Measurements from ENCODE around the gene MACROH2A1. TPM values are rescaled to one million over a fixed set of nuclear protein-coding genes. Genes with fewer than 3 reads are reported as not detected.

The MACROH2A1 gene
- polyA plus RNA-seq, 3 donors from 2014 or later: 162 to 195 (median 168) TPM

- Mint-ChIP-seq H3K9me3 (no peaks in the 10 kb centered on the region), H3K36me3 (no peaks in the 10 kb centered on the region), H3K4me3 (no peak overlapping the region), H3K4me1 (peaks cover 5 to 13% of the 10 kb centered on the region in 2 donors), H3K27ac (no peak overlapping the region), H3K27me3 (ENCODE audit: low read depth in 3 of 3) (peaks cover 0 to 7% (median 0%) of the 10 kb centered on the region in 3 donors)
- no peak for DNase-seq
These were observed 90.3 kb downstream of the MACROH2A1 start for GRCh38 chr5:135308752-135309151.

- H3K4me3 Mint-ChIP-seq: no peak overlapping the region
- DNase-seq: no peak
- no peaks in the 10 kb centered on the region for H3K36me3 Mint-ChIP-seq
- peaks cover 0 to 7% (median 0%) of the 10 kb centered on the region in 3 donors for H3K27me3 Mint-ChIP-seq (ENCODE audit: low read depth in 3 of 3)
- no peak overlapping the region for H3K27ac Mint-ChIP-seq
- H3K4me1 Mint-ChIP-seq: peaks cover 2 to 8% of the 10 kb centered on the region in 2 donors
- no peaks in the 10 kb centered on the region for H3K9me3 Mint-ChIP-seq
These were observed 90.8 kb downstream of the MACROH2A1 start for GRCh38 chr5:135308245-135308644.

GRCh38 chr5:135307143-135307903 lies 91.7 kb downstream of the MACROH2A1 start:
- no peak for DNase-seq
- Mint-ChIP-seq H3K9me3 (no peaks in the 10 kb centered on the region), H3K4me1 (no peaks in the 10 kb centered on the region), H3K36me3 (no peaks in the 10 kb centered on the region), H3K4me3 (no peak overlapping the region), H3K27me3 (ENCODE audit: low read depth in 3 of 3) (peaks cover 0 to 7% (median 0%) of the 10 kb centered on the region in 3 donors), H3K27ac (no peak overlapping the region)

GRCh38 chr5:135306557-135306956 lies 92.5 kb downstream of the MACROH2A1 start:
- no peak for DNase-seq
- Mint-ChIP-seq H3K4me3 (no peak overlapping the region), H3K9me3 (no peaks in the 10 kb centered on the region), H3K27ac (no peak overlapping the region), H3K36me3 (no peaks in the 10 kb centered on the region), H3K27me3 (ENCODE audit: low read depth in 3 of 3) (peaks cover 0 to 7% (median 3%) of the 10 kb centered on the region in 3 donors), H3K4me1 (no peaks in the 10 kb centered on the region)

- no peak overlapping the region for H3K27ac Mint-ChIP-seq
- no peak for DNase-seq
- no peaks in the 10 kb centered on the region for H3K9me3 Mint-ChIP-seq
- H3K36me3 Mint-ChIP-seq: no peaks in the 10 kb centered on the region
- peaks cover 0 to 7% (median 3%) of the 10 kb centered on the region in 3 donors for H3K27me3 Mint-ChIP-seq (ENCODE audit: low read depth in 3 of 3)
- no peak overlapping the region for H3K4me3 Mint-ChIP-seq
- no peaks in the 10 kb centered on the region for H3K4me1 Mint-ChIP-seq
These were observed 94.4 kb downstream of the MACROH2A1 start for GRCh38 chr5:135304352-135305221.

- H3K4me1 Mint-ChIP-seq: no peaks in the 10 kb centered on the region
These were observed 95.4 kb downstream of the MACROH2A1 start for GRCh38 chr5:135303582-135304173.

GRCh38 chr5:135296900-135297816 lies 101.9 kb downstream of the MACROH2A1 start:
- Mint-ChIP-seq H3K4me1 (no peaks in the 10 kb centered on the region), H3K4me3 (no peak overlapping the region), H3K27me3 (ENCODE audit: low read depth in 3 of 3) (peaks cover 2 to 18% (median 13%) of the 10 kb centered on the region in 3 donors), H3K27ac (no peak overlapping the region), H3K36me3 (no peaks in the 10 kb centered on the region), H3K9me3 (peaks cover 0 to 2% (median 0%) of the 10 kb centered on the region in 6 donors)
- no peak for DNase-seq

More at GRCh38 chr5:135303582-135304173, 95.4 kb downstream of the MACROH2A1 start:
- H3K27ac Mint-ChIP-seq: no peak overlapping the region
- DNase-seq: no peak
- H3K4me3 Mint-ChIP-seq: no peak overlapping the region
- H3K36me3 Mint-ChIP-seq: no peaks in the 10 kb centered on the region
- H3K27me3 Mint-ChIP-seq (ENCODE audit: low read depth in 3 of 3): peaks cover 0 to 7% (median 3%) of the 10 kb centered on the region in 3 donors
- H3K9me3 Mint-ChIP-seq: no peaks in the 10 kb centered on the region

GRCh38 chr5:135295852-135296251 lies 103.2 kb downstream of the MACROH2A1 start:
- no peak overlapping the region for H3K27ac Mint-ChIP-seq
- H3K4me1 Mint-ChIP-seq: no peaks in the 10 kb centered on the region
- peaks cover 0 to 2% (median 0%) of the 10 kb centered on the region in 6 donors for H3K9me3 Mint-ChIP-seq
- H3K4me3 Mint-ChIP-seq: no peak overlapping the region
- H3K27me3 Mint-ChIP-seq (ENCODE audit: low read depth in 3 of 3): peaks cover 2 to 18% (median 11%) of the 10 kb centered on the region in 3 donors
- DNase-seq: no peak
- no peaks in the 10 kb centered on the region for H3K36me3 Mint-ChIP-seq

- H3K4me3 Mint-ChIP-seq: no peak overlapping the region
- H3K27ac Mint-ChIP-seq: no peak overlapping the region
- no peaks in the 10 kb centered on the region for H3K36me3 Mint-ChIP-seq
- H3K4me1 Mint-ChIP-seq: no peaks in the 10 kb centered on the region
- DNase-seq: no peak
- H3K9me3 Mint-ChIP-seq: peaks cover 0 to 2% (median 0%) of the 10 kb centered on the region in 6 donors
- H3K27me3 Mint-ChIP-seq (ENCODE audit: low read depth in 3 of 3): peaks cover 3 to 18% (median 11%) of the 10 kb centered on the region in 3 donors
These were observed 104.2 kb downstream of the MACROH2A1 start for GRCh38 chr5:135294793-135295192.

- Mint-ChIP-seq H3K36me3 (no peaks in the 10 kb centered on the region), H3K27me3 (ENCODE audit: low read depth in 3 of 3) (peaks cover 5 to 11% (median 7%) of the 10 kb centered on the region in 3 donors), H3K27ac (no peak overlapping the region), H3K4me1 (no peaks in the 10 kb centered on the region), H3K9me3 (peaks cover 0 to 9% (median 1%) of the 10 kb centered on the region in 6 donors), H3K4me3 (no peak overlapping the region)
- no peak for DNase-seq
These were observed 109.4 kb downstream of the MACROH2A1 start for GRCh38 chr5:135289651-135290050.

- no peak for DNase-seq
- Mint-ChIP-seq H3K9me3 (peaks cover 0 to 9% (median 1%) of the 10 kb centered on the region in 6 donors), H3K4me1 (no peaks in the 10 kb centered on the region), H3K27me3 (ENCODE audit: low read depth in 3 of 3) (peaks cover 3 to 11% (median 6%) of the 10 kb centered on the region in 3 donors), H3K4me3 (no peak overlapping the region), H3K27ac (no peak overlapping the region), H3K36me3 (no peaks in the 10 kb centered on the region)
These were observed 111.5 kb downstream of the MACROH2A1 start for GRCh38 chr5:135287551-135287950.

Measured in immature natural killer cell (primary cell).